ENCODE measurements around the gene MAML3.
A peak's percentile ranks its signal among the peaks of the same experiment; 100 is the strongest.

The MAML3 gene

GRCh38 chr4:140156529-140157171 lies 2.7 kb upstream of the MAML3 start:
- no peak for DNase-seq (ENCODE audit: low spot score)

- DNase-seq (ENCODE audit: low spot score): no peak
Observed at GRCh38 chr4:140154572-140154891, 548 bp upstream of the MAML3 start.

- no peak for DNase-seq (ENCODE audit: low spot score)
Observed at GRCh38 chr4:140153419-140153717, 616 bp downstream of the MAML3 start.

GRCh38 chr4:140152751-140153418 lies 1.1 kb downstream of the MAML3 start:
- no peak for DNase-seq (ENCODE audit: low spot score)

- peak; percentile 71 for DNase-seq (ENCODE audit: low spot score)
Observed at GRCh38 chr4:140152013-140152703, 1.8 kb downstream of the MAML3 start.

- DNase-seq (ENCODE audit: low spot score): peak; percentile 90
Observed at GRCh38 chr4:140151699-140152012, 2.3 kb downstream of the MAML3 start.

- DNase-seq (ENCODE audit: low spot score): peak; percentile 60
Observed at GRCh38 chr4:140150886-140151698, 2.9 kb downstream of the MAML3 start.

GRCh38 chr4:140150636-140150885 lies 3.4 kb downstream of the MAML3 start:
- no peak for DNase-seq (ENCODE audit: low spot score)

GRCh38 chr4:140149846-140150635 lies 3.9 kb downstream of the MAML3 start:
- DNase-seq (ENCODE audit: low spot score): peak; percentile 49

- no peak for DNase-seq (ENCODE audit: low spot score)
Observed at GRCh38 chr4:140144050-140144449, 9.9 kb downstream of the MAML3 start.

GRCh38 chr4:140141210-140141835 lies 12.7 kb downstream of the MAML3 start:
- DNase-seq (ENCODE audit: low spot score): no peak

GRCh38 chr4:140140566-140140965 lies 13.4 kb downstream of the MAML3 start:
- DNase-seq (ENCODE audit: low spot score): no peak

GRCh38 chr4:140138428-140138827 lies 15.6 kb downstream of the MAML3 start:
- no peak for DNase-seq (ENCODE audit: low spot score)

GRCh38 chr4:140137671-140138070 lies 16.3 kb downstream of the MAML3 start:
- no peak for DNase-seq (ENCODE audit: low spot score)

GRCh38 chr4:140136509-140136908 lies 17.5 kb downstream of the MAML3 start:
- DNase-seq (ENCODE audit: low spot score): no peak

GRCh38 chr4:140135529-140136088 lies 18.4 kb downstream of the MAML3 start:
- DNase-seq (ENCODE audit: low spot score): no peak

GRCh38 chr4:140134746-140135425 lies 19.1 kb downstream of the MAML3 start:
- no peak for DNase-seq (ENCODE audit: low spot score)

GRCh38 chr4:140133576-140133975 lies 20.4 kb downstream of the MAML3 start:
- DNase-seq (ENCODE audit: low spot score): no peak

- DNase-seq (ENCODE audit: low spot score): no peak
Observed at GRCh38 chr4:140131675-140132229, 22.2 kb downstream of the MAML3 start.

GRCh38 chr4:140130677-140131076 lies 23.3 kb downstream of the MAML3 start:
- no peak for DNase-seq (ENCODE audit: low spot score)

- no peak for DNase-seq (ENCODE audit: low spot score)
Observed at GRCh38 chr4:140127422-140127821, 26.6 kb downstream of the MAML3 start.
